Measurements from ENCODE around the gene ITIH5.

ITIH5 gene

GRCh38 chr10:7545261-7545660 is 121.5 kb downstream of the ITIH5 start:
- DNase-seq = no peak

DNA sequence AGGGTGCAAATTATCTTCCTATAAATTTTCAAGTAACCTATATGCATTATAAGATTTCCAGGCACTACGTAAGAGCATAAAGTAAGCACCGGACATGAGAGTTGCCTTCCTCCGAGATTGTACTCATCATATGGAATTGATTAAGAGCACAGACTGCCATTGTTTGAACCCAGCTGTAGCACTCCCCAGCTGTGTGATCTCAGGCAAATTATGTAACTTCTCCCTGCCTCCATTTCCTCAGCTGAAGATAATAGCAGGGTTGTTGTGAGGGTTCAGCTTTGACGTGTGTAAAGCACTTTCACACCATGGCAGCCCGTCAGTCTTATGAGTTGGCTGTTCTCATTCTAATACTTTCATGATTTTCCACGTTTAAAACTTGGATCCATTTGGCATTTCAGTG is 122.6 kb downstream of the ITIH5 start:
- no peak for DNase-seq

GRCh38 chr10:7542189-7542914 is 124.4 kb downstream of the ITIH5 start:
- no peak for DNase-seq

DNA sequence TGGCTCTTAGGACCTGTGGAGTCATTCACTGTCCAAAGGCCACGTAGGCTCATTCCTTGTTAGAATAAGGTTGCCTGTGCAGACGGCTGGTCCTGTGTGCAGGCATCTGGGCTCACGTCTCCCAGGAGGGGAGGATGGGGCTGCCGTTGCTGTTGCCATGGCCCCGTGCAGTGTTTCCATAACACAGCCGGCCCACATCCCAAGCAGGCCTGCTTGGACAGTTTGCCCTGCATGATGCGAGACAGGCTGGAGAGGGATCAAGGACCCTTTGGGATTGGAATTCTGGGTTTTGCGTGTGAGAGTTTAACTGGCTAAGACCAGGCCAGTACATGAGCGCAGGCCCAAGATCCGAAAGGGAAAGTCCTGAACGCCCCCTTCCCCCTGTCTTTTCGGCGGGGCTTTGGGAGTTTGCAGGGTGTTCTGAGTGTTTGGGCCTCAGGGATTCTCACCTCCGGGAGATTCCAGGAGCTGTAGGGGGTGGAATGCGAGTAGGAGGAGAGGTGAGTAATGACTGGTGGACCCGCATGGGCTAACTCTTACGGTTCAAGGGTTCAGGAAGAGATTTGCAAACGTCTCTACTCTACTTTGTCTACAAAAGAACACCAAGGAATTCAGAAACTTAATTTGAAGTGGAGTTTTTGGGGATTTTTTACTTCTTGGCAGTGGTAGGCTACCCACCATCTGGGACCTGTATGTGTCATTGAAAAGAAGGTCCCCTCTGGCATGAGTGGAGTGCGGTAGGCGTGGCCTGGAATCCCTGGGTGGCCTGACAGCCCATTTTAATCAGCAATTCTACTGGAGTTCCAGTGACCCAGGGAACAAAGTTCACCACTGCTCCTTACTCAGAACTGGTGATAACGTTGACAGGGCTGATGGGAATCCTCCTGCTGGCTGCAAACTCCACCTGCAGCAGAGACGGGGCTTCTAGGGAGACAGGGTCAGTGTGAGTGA is 125.4 kb downstream of the ITIH5 start:
- DNase-seq = no peak

- DNase-seq = no peak
These were observed 127.7 kb downstream of the ITIH5 start for GRCh38 chr10:7538970-7539654.

GRCh38 chr10:7537126-7537525 is 129.6 kb downstream of the ITIH5 start:
- no peak for DNase-seq

DNA sequence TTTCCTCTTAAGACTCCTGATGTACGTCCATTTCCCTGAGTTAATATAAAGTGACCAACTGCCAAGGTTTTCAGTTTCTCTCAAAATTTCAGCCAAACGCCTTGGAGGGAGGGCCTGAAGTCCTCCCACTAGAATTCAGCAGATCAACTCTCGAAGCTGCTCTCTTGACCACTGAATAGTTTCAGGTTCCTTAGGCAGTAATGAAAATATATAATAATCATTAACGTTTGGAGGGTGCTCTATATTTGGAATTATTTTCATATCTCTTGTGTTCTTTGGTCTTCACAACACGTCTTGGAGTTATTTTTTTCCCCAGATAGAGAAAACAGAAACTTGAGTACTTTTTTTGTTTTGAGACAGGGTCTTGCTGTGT is 132.3 kb downstream of the ITIH5 start:
- DNase-seq = no peak

DNA sequence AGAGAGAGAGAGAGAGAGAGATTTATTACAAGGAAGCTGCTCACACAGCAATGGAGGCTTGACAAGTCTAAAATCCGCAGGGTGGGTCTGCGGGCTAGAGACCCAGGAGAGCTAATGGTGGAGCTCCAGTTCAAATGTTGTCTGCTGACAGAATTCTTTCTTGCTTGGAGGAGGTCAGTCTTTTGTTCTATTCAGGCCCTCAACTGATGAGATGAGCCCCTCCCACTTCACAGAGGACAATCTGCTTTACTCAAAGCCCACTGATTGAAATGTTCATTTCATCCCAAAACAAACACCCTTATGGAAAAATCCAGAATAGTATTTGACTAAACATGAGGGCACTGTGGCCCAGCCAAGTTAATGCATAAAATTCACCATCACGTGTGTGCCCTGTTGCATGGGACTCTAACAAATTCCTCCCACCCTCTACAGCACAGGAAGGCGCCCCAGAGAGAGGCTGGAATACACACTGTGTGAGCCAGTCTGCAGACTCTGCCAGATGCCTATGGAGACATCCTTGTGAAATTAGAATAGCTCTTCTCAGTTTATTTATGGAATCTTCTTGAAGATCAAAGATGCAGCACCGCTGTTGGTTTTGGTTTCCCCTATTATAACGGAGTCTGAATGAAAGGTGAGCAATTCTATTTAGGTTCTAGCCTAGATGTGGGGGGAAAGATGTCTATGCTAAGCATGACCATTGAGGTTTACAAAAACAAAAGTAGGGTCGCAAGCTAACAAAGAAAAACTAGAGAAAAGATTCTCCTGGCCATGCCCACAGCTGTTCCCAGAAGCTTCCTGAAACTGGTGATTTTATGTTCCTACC is 132.9 kb downstream of the ITIH5 start:
- no peak for DNase-seq

- no peak for DNase-seq
These were observed 133.9 kb downstream of the ITIH5 start for GRCh38 chr10:7532723-7533498.

DNA sequence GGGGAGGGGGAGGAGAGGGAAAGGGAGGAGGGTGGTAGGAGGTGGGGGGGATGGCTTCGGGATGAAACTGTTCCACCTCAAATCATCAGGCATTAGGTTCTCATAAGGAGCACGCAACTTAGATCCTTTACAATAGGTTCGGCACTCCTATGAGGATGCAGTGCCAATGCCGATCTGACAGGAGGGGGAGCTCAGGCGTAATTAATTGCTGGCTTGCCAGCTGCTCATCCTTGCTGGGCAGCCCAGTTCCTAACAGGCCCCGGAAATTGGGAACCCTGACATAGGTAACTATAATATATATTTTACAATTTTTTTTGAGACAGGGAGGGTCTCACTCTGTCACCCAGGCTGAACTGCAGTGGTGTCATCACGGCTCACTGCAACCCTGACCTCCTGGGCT is 137.1 kb downstream of the ITIH5 start:
- DNase-seq = peak in 1 of 3 donors; percentile 29

GRCh38 chr10:7527468-7527867 is 139.3 kb downstream of the ITIH5 start:
- DNase-seq = no peak

GRCh38 chr10:7526017-7526400 is 140.8 kb downstream of the ITIH5 start:
- DNase-seq = no peak

DNA sequence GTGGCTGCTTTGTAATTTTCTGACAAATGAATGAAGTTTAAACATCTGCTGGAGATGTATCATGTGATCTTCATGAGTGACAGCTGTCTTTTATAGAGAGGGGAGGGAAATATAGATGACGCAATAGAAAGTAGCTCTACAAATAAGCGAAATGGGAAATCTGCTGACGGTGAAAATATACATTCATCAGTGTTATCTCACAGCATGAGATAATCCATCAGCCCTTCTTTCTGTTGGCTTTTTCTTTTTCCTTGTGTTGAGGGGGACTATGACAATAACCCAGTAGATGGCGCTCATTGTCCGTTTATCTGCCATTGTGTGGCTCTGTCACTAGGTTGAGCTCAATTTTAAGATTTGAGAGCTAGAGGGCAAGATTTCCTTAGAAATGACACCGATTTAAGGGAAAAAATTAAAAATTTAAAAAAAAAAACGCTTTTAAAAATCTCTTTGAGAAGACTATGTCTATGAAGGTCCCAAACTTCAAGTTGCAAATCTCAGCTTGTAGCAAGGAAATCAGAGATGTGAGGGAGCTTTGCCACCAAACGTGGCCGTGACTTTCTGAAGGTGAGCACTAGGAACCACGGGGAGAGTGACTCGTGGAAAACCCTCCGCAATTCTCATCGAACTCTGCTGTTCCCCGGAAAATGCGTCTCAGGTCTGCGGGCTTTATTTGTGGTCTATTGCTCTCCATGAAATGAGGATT is 141.3 kb downstream of the ITIH5 start:
- peak; percentile 84 to 87 (median 84) for DNase-seq

DNA sequence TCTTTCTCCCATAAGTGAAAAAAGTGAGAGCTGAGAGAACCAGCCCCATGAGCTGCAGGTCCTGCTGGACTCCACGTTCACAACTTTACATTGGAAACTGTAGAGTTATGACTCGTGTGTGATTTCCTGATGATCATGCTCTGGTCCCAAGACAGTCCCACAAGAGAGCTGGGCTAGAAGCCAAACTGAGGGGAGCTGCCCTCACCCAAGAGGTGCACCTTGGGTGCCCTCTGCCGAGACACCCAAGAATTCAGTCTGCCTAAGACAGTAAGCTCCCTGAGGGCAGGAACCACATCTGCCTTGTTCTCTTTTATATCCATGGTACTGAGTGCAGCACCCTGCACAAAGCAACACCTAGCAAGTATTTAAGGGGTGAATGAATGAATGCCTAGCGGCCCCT is 143.1 kb downstream of the ITIH5 start:
- DNase-seq = peak; percentile 25 to 42 (median 29)

GRCh38 chr10:7520507-7521485 is 146.0 kb downstream of the ITIH5 start:
- no peak for DNase-seq

GRCh38 chr10:7519351-7519750 is 147.4 kb downstream of the ITIH5 start:
- no peak for DNase-seq

DNA sequence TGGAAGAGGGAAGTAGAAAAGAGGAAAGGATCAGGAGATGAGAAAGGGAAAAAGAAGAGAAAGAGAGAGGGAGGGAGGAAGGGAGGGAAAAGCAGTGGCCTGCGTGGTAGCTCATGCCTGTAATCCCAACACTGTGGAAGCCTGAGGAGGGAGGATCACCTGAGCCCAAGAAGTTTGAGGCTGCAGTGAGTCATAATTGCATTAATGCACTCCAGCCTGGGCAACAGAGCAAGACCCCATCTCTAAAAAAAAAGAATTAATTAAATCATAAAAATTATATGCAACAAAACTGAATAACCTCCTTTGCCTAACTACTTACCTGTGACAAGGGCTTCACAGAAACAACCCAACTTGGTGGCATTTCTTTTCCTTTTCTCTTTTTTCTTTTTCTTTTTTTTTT is 148.1 kb downstream of the ITIH5 start:
- no peak for DNase-seq

GRCh38 chr10:7515439-7515838 is 151.3 kb downstream of the ITIH5 start:
- DNase-seq = no peak

GRCh38 chr10:7513936-7514335 is 152.8 kb downstream of the ITIH5 start:
- DNase-seq = no peak

GRCh38 chr10:7513455-7513854 is 153.3 kb downstream of the ITIH5 start:
- DNase-seq = no peak
